Ovary (tissue), 3 donors: ENCODE measurements around the gene ANKRD44.

Experiments used
- EP300 ChIP-seq: sonication (generic); formaldehyde crosslinking; IDR thresholded peaks from one replicate; pipeline ENCODE4 v1.6.1; 2017; ENCODE audit warnings: antibody characterized with exemption
- POLR2A ChIP-seq: fragments of 450-650 bp; IDR thresholded peaks from one replicate; pipeline ENCODE4 v1.6.1; 2017; ENCODE audit warnings: antibody characterized with exemption, mild to moderate bottlenecking, moderate library complexity
- TF ChIP-seq, protein P1 (sequence below), 3 donors: fragments of 450-650 bp in 2 of 3; fragments of 200-600 bp in 1 of 3; IDR thresholded peaks; one replicate each; pipeline versions ENCODE4 v1.5.1 to v1.8.0; 2016 to 2022; ENCODE audit warnings: antibody characterized with exemption in 3 of 3, mild to moderate bottlenecking in 1 of 3
- donor health status: DM: no; HTN: no; CAD: no.

DNA sequence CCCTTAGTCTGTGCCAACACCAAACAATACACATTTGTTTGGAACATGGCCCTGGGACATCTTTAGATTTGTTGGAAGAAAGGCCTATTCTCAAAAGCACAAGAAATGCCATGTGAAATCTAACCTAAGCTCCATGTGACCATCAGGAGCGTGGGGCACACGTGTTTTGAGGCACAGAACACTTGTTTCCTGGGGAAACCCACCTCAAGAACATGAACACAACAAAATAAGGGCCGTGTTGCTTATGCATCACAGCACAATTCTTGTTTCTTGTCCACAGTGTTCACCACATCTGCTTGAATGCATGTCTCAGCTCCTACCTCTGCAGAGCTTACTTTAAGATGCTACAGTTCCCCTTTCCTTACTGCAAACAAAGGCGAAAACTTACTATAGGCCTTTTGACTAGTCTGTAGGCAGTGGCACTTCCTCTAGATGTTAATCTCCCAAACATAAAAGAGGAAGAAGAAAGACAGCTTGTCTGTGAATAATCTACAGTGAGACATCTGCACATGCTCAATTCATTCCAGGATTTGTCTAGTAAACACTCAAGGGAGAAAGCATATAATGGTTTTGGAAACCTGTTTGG is 165.0 kb downstream of the ANKRD44 start:
- no peak for TF ChIP-seq POLR2A
- TF ChIP-seq, protein P1, sequence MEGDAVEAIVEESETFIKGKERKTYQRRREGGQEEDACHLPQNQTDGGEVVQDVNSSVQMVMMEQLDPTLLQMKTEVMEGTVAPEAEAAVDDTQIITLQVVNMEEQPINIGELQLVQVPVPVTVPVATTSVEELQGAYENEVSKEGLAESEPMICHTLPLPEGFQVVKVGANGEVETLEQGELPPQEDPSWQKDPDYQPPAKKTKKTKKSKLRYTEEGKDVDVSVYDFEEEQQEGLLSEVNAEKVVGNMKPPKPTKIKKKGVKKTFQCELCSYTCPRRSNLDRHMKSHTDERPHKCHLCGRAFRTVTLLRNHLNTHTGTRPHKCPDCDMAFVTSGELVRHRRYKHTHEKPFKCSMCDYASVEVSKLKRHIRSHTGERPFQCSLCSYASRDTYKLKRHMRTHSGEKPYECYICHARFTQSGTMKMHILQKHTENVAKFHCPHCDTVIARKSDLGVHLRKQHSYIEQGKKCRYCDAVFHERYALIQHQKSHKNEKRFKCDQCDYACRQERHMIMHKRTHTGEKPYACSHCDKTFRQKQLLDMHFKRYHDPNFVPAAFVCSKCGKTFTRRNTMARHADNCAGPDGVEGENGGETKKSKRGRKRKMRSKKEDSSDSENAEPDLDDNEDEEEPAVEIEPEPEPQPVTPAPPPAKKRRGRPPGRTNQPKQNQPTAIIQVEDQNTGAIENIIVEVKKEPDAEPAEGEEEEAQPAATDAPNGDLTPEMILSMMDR (IDR thresholded peaks at IDR 0.05), result no peak
- TF ChIP-seq EP300, result no peak
